Endothelial cell of umbilical vein (primary cell): ENCODE data around the gene LBX2. TPM values are rescaled to one million over a fixed set of nuclear protein-coding genes. Genes with fewer than 3 reads are reported as not detected.

Experiments used
- BruUV-seq: library from RNA; stranded (reverse); fragments of 400-500 nt; replicated peaks from 2 replicates; lab custom pipeline; 2021; lab: Mats Ljungman, UMichigan
- CTCF ChIA-PET: fragments of 300-600, 350-600 bp; sonication (Branson Sonifier 250); formaldehyde crosslinking; loops from one replicate; lab custom pipeline; 2021; ENCODE audit warnings: antibody characterized with exemption, inconsistent platforms; lab: Charles Lee
- POLR2A ChIA-PET: fragments of 300-600, 350-600 bp; sonication (Branson Sonifier 250); formaldehyde crosslinking; loops from one replicate; lab custom pipeline; 2021; ENCODE audit warnings: antibody characterized with exemption, inconsistent platforms; lab: Charles Lee
- DNase-seq: peaks from one replicate; pipeline ENCODE4 v3.0.0-alpha.2; 2011; ENCODE audit warnings: low read depth, low spot score
- FAIRE-seq: peaks from 2 replicates; lab custom pipeline; 2011; peaks lifted over from hg19 to GRCh38; lab: Jason Lieb, UNC
- H2AFZ ChIP-seq: 2 replicates; pipeline ENCODE4 v1.6.0; 2012; ENCODE audit warnings: low read depth, low read length, control low read depth, inconsistent platforms
- H3K27ac ChIP-seq: 2 replicates; pipeline ENCODE4 v1.5.1; 2011; ENCODE audit warnings: low read depth, mild to moderate bottlenecking, control low read depth, low read length, moderate library complexity; ENCODE audit not compliant: insufficient read depth
- H3K27me3 ChIP-seq, 2 experiments: 2 replicates each; pipeline versions ENCODE4 v1.6.0 to v1.6.1; 2011; ENCODE audit warnings: low read length in 2 of 2, mixed read lengths in 1 of 2; ENCODE audit not compliant: control insufficient read depth in 2 of 2, insufficient read depth in 2 of 2
- H3K36me3 ChIP-seq, 2 experiments: 2 replicates in 1 of 2; 3 replicates in 1 of 2; pipeline ENCODE4 v1.5.1; 2011; ENCODE audit warnings: low read length in 2 of 2, mild to moderate bottlenecking in 1 of 2, moderate library complexity in 1 of 2; ENCODE audit not compliant: control insufficient read depth in 2 of 2, insufficient read depth in 2 of 2; ENCODE audit errors: extremely low read depth in 1 of 2
- H3K4me1 ChIP-seq: 3 replicates; pipeline ENCODE4 v1.5.1; 2011; ENCODE audit warnings: mild to moderate bottlenecking, low read length; ENCODE audit not compliant: control insufficient read depth, insufficient read depth; ENCODE audit errors: extremely low read depth
- H3K4me2 ChIP-seq: 2 replicates; pipeline ENCODE4 v1.6.1; 2011; ENCODE audit warnings: low read length, control low read depth, mixed read lengths; ENCODE audit not compliant: insufficient read depth
- H3K4me3 ChIP-seq, 3 experiments: fragments of 200-600 bp in 1 of 3; sonication (generic), shearing (Covaris generic) in 1 of 3; replicated peaks in 1 of 3; 2 replicates each; pipeline ENCODE4 v1.5.1; 2011 to 2016; ENCODE audit warnings: control low read depth in 3 of 3, low read length in 3 of 3, mild to moderate bottlenecking in 2 of 3, inconsistent platforms in 1 of 3, low read depth in 1 of 3, moderate library complexity in 1 of 3; ENCODE audit not compliant: insufficient read depth in 1 of 3
- H3K79me2 ChIP-seq: 2 replicates; pipeline ENCODE4 v1.6.0; 2012; ENCODE audit warnings: low read length, inconsistent platforms; ENCODE audit not compliant: control insufficient read depth, insufficient read depth
- H3K9ac ChIP-seq: replicated peaks from 2 replicates; pipeline ENCODE3; 2011; ENCODE audit warnings: low read length, control low read depth; ENCODE audit not compliant: insufficient read depth; ENCODE audit errors: extremely low read depth
- H3K9me1 ChIP-seq: replicated peaks from 3 replicates; pipeline ENCODE4 v1.6.0; 2011; ENCODE audit warnings: mild to moderate bottlenecking, low read length; ENCODE audit not compliant: control insufficient read depth, insufficient read depth; ENCODE audit errors: extremely low read depth
- H3K9me3 ChIP-seq: replicated peaks from 2 replicates; pipeline ENCODE4 v1.5.1; 2012; ENCODE audit warnings: low read length, inconsistent platforms; ENCODE audit not compliant: control insufficient read depth, insufficient read depth
- H4K20me1 ChIP-seq: replicated peaks from 2 replicates; pipeline ENCODE3; 2011; ENCODE audit warnings: mild to moderate bottlenecking, low read length; ENCODE audit not compliant: control insufficient read depth, insufficient read depth; ENCODE audit errors: extremely low read depth
- EZH2 ChIP-seq: IDR thresholded peaks from 2 replicates; pipeline ENCODE4 v1.6.1; 2012; ENCODE audit warnings: borderline replicate concordance, low read depth, mild to moderate bottlenecking, moderate library complexity, low read length, inconsistent platforms; ENCODE audit not compliant: severe bottlenecking
- FOS ChIP-seq: IDR thresholded peaks from 2 replicates; pipeline ENCODE4 v1.6.1; 2011; ENCODE audit warnings: mild to moderate bottlenecking, low read length, moderate library complexity, borderline replicate concordance; ENCODE audit not compliant: insufficient read depth
- GATA2 ChIP-seq: IDR thresholded peaks from 2 replicates; pipeline ENCODE4 v1.7.0; 2011; ENCODE audit warnings: low read depth, mild to moderate bottlenecking, moderate library complexity, mixed read lengths, low read length; ENCODE audit not compliant: insufficient read length, insufficient read depth
- JUN ChIP-seq: IDR thresholded peaks from 2 replicates; pipeline ENCODE4 v1.6.1; 2011; ENCODE audit warnings: borderline replicate concordance, low read depth; ENCODE audit not compliant: insufficient read length, insufficient read depth
- MYC ChIP-seq: IDR thresholded peaks from one replicate; pipeline ENCODE4 v1.6.1; 2011; ENCODE audit warnings: mild to moderate bottlenecking, low read depth, low read length
- POLR2A ChIP-seq: IDR thresholded peaks from 2 replicates; pipeline ENCODE4 v1.6.1; 2012; ENCODE audit warnings: low read depth, mild to moderate bottlenecking, control low read depth, low read length
- POLR2AphosphoS5 ChIP-seq: IDR thresholded peaks from 2 replicates; pipeline ENCODE4 v1.6.1; 2012; ENCODE audit warnings: low read depth, mild to moderate bottlenecking, control low read depth, low read length, moderate library complexity; ENCODE audit not compliant: insufficient read depth
- dilution Hi-C: fragments of 300-500 bp; cut with MboI; formaldehyde crosslinking; loops from one replicate; pipeline ENCODE4 v1.15.0; 2019; ENCODE audit warnings: low sequenced_read_pairs; ENCODE audit not compliant: extremely low pct_ligation_motif_present
- intact Hi-C: fragments of 100-400 bp; cut with micrococcal nuclease; formaldehyde crosslinking; loops from one replicate; pipeline ENCODE4 v1.10.0; 2022
- polyA plus RNA-seq, 4 experiments: library from polyadenylated mRNA; depleted of rRNA in 3 of 4; stranded (reverse) in 3 of 4; unstranded in 1 of 4; fragments of >200 nt; gene quantifications; 2 replicates each; pipeline versions ENCODE4 v1.2.1 to v1.2.3, GENCODE V29; 2011 to 2012; ENCODE audit warnings: missing spikeins in 1 of 4
- total RNA-seq: library from RNA; stranded (reverse); gene quantifications from 2 replicates; pipeline ENCODE4 v1.2.3, GENCODE V29; 2021
- TF ChIP-seq, protein P1 (sequence below), 2 donors: IDR thresholded peaks; 1 replicate in 1 of 2; 2 replicates in 1 of 2; pipeline ENCODE4 v1.5.1; 2011; ENCODE audit warnings: low read length in 2 of 2, mild to moderate bottlenecking in 2 of 2, moderate library complexity in 2 of 2, control low read depth in 1 of 2, inconsistent platforms in 1 of 2, low read depth in 1 of 2; ENCODE audit not compliant: insufficient read depth in 1 of 2; ENCODE audit errors: extremely low read depth in 1 of 2
- TF ChIP-seq, protein P2 (sequence below): IDR thresholded peaks from 2 replicates; pipeline ENCODE4 v1.6.1; 2011; ENCODE audit not compliant: insufficient read depth, insufficient read length

LBX2 gene
- total and polyA plus RNA-seq, 2 donors (not counting 3 experiments of a cell fraction or from before 2014, with no cell fraction given), result 2.8 to 3.8 TPM

DNA sequence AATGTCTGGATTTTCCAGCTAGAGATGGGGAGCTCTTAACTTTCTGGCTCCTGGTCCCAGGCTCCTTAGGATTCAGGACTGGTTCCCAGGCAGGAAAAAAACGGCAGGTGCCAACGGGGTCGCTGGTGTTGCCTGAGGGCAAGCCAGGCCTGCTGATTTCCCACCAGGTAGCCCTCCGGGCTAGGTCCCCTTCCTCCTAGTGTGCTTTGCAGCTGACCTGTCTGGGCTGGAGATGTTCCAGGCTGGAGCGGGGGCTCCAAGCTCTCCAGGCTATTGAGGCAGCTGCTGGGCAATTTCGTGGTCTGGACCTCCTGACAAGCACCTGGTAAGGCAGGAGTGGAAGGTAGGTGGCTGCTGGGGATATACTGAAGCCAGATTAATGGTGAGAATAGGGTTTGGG lies 24.9 kb downstream of the LBX2 start:
- H3K9ac ChIP-seq, result no peak overlapping the region

More for the DNA sequence above, 24.9 kb downstream of the LBX2 start:
- dilution Hi-C loops (no loop called here), intact Hi-C loops (no loop called here)
- CTCF ChIA-PET, result interaction anchor here (0.8 to 1.8 kb wide), 5 partner anchors 9 to 225 kb away, joined by 3 to 6 read pairs (median 5); partner anchors contain the start of gene MOGS
- Histone ChIP-seq H3K4me2 (no peak overlapping the region), H3K27me3 (no peaks in the 10 kb centered on the region), H3K36me3 (peaks cover 0 to 7% of the 10 kb centered on the region in 2 experiments), H3K9me3 (no peaks in the 10 kb centered on the region), H3K79me2 (no peaks in the 10 kb centered on the region), H4K20me1 (no peaks in the 10 kb centered on the region), H3K4me3 (no peak overlapping the region), H3K4me1 (peaks cover 13% of the 10 kb centered on the region), H3K27ac (no peak overlapping the region), H2AFZ (no peak overlapping the region), H3K9me1 (no peaks in the 10 kb centered on the region)
- no TSS peak for BruUV-seq
- DNase-seq (no peak), FAIRE-seq (no peak)
- TF ChIP-seq, protein P1, sequence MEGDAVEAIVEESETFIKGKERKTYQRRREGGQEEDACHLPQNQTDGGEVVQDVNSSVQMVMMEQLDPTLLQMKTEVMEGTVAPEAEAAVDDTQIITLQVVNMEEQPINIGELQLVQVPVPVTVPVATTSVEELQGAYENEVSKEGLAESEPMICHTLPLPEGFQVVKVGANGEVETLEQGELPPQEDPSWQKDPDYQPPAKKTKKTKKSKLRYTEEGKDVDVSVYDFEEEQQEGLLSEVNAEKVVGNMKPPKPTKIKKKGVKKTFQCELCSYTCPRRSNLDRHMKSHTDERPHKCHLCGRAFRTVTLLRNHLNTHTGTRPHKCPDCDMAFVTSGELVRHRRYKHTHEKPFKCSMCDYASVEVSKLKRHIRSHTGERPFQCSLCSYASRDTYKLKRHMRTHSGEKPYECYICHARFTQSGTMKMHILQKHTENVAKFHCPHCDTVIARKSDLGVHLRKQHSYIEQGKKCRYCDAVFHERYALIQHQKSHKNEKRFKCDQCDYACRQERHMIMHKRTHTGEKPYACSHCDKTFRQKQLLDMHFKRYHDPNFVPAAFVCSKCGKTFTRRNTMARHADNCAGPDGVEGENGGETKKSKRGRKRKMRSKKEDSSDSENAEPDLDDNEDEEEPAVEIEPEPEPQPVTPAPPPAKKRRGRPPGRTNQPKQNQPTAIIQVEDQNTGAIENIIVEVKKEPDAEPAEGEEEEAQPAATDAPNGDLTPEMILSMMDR (IDR thresholded peaks at IDR 0.05; ENCODE audit: extremely low read depth in 1 of 2, insufficient read depth in 1 of 2, low read depth in 1 of 2, low read length in 2 of 2), result no peak
- TF ChIP-seq JUN (no peak), FOS (no peak), GATA2 (no peak), POLR2A (no peak), MYC (no peak), EZH2 (no peak), POLR2AphosphoS5 (no peak)
- TF ChIP-seq, protein P2, sequence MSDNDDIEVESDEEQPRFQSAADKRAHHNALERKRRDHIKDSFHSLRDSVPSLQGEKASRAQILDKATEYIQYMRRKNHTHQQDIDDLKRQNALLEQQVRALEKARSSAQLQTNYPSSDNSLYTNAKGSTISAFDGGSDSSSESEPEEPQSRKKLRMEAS, result no peak
- POLR2A ChIA-PET, result no interaction called here
